ENCODE results near the gene PSPN. TPM values are rescaled to one million over a fixed set of nuclear protein-coding genes. Genes with fewer than 3 reads are reported as not detected.
A peak's percentile ranks its signal among the peaks of the same experiment; 100 is the strongest.

PSPN gene
- total RNA-seq, 2 donors from 2014 or later = 1.7 to 6.0 TPM

- H3K36me3 ChIP-seq = peaks cover 38% of the 10 kb centered on the region
- intact Hi-C loops (cut with DNase I) = no loop called here
These were observed 39.3 kb upstream of the PSPN start for GRCh38 chr19:6414793-6415590.

GRCh38 chr19:6413721-6414643 is 38.2 kb upstream of the PSPN start:
- H3K36me3 ChIP-seq = peaks cover 34% of the 10 kb centered on the region
- intact Hi-C loops (cut with DNase I) = no loop called here
- no peaks in the 10 kb centered on the region for H3K4me1 ChIP-seq
- H3K27ac ChIP-seq = no peak overlapping the region
- no peak overlapping the region for H3K4me3 ChIP-seq
- DNase-seq = no peak
- TF ChIP-seq CTCF (IDR thresholded peaks at IDR 0.05) = no peak
- H3K9ac ChIP-seq (ENCODE audit: low read depth in 2 of 2, low read length in 2 of 2) = no peak overlapping the region
- no peaks in the 10 kb centered on the region for H3K9me3 ChIP-seq
- no peaks in the 10 kb centered on the region for H3K27me3 ChIP-seq

More at GRCh38 chr19:6414793-6415590, 39.3 kb upstream of the PSPN start:
- no peaks in the 10 kb centered on the region for H3K9me3 ChIP-seq
- no peak overlapping the region for H3K27ac ChIP-seq
- no peaks in the 10 kb centered on the region for H3K27me3 ChIP-seq
- no peak for TF ChIP-seq CTCF (IDR thresholded peaks at IDR 0.05)
- H3K4me3 ChIP-seq = no peak overlapping the region
- DNase-seq = no peak
- H3K4me1 ChIP-seq = no peaks in the 10 kb centered on the region
- H3K9ac ChIP-seq (ENCODE audit: low read depth in 2 of 2, low read length in 2 of 2) = no peak overlapping the region

- intact Hi-C loops (cut with DNase I) = no loop called here
- Histone ChIP-seq H3K4me3 (no peak overlapping the region), H3K27me3 (no peaks in the 10 kb centered on the region), H3K27ac (no peak overlapping the region), H3K9ac (ENCODE audit: low read depth in 2 of 2, low read length in 2 of 2) (no peak overlapping the region), H3K4me1 (no peaks in the 10 kb centered on the region), H3K9me3 (no peaks in the 10 kb centered on the region), H3K36me3 (peaks cover 34% of the 10 kb centered on the region)
- TF ChIP-seq CTCF (IDR thresholded peaks at IDR 0.05) = no peak
- DNase-seq = no peak
These were observed 37.6 kb upstream of the PSPN start for GRCh38 chr19:6413291-6413690.

GRCh38 chr19:6412447-6413091 is 36.8 kb upstream of the PSPN start:
- peak; percentile 73 for DNase-seq
- Histone ChIP-seq H3K9me3 (no peaks in the 10 kb centered on the region), H3K4me1 (no peaks in the 10 kb centered on the region), H3K36me3 (peaks cover 27% of the 10 kb centered on the region), H3K9ac (ENCODE audit: low read depth in 2 of 2, low read length in 2 of 2) (peak overlapping the region in 1 of 2 donors; percentile 24), H3K27me3 (no peaks in the 10 kb centered on the region), H3K27ac (no peak overlapping the region), H3K4me3 (no peak overlapping the region)
- intact Hi-C loops (cut with DNase I) = no loop called here
- peak; percentile 71 for TF ChIP-seq CTCF (IDR thresholded peaks at IDR 0.05)

- Histone ChIP-seq H3K9me3 (no peaks in the 10 kb centered on the region), H3K27ac (no peak overlapping the region), H3K9ac (ENCODE audit: low read depth in 2 of 2, low read length in 2 of 2) (no peak overlapping the region), H3K36me3 (peaks cover 22% of the 10 kb centered on the region), H3K4me3 (no peak overlapping the region), H3K27me3 (no peaks in the 10 kb centered on the region), H3K4me1 (no peaks in the 10 kb centered on the region)
- DNase-seq = no peak
- TF ChIP-seq CTCF (IDR thresholded peaks at IDR 0.05) = no peak
- intact Hi-C loops (cut with DNase I) = no loop called here
These were observed 36.3 kb upstream of the PSPN start for GRCh38 chr19:6412061-6412446.
